GM10266 (cell line): ENCODE measurements around the gene CD300C.
"Not testable (repeated sequence)": the region's sequence is repeated elsewhere in the genome, so short reads cannot be mapped to it uniquely, and the experiment has no call there.

ENCODE experiments used
- DNase-seq: peaks from one replicate; pipeline ENCODE4 v3.0.0; 2012; ENCODE audit errors: extremely low spot score
- TF ChIP-seq, protein P1 (sequence below): IDR thresholded peaks from 2 replicates; pipeline ENCODE4 v1.5.1; 2012; ENCODE audit warnings: mild to moderate bottlenecking, low read depth; ENCODE audit not compliant: control insufficient read depth, insufficient read depth; ENCODE audit errors: missing control alignments

Gene CD300C

DNA sequence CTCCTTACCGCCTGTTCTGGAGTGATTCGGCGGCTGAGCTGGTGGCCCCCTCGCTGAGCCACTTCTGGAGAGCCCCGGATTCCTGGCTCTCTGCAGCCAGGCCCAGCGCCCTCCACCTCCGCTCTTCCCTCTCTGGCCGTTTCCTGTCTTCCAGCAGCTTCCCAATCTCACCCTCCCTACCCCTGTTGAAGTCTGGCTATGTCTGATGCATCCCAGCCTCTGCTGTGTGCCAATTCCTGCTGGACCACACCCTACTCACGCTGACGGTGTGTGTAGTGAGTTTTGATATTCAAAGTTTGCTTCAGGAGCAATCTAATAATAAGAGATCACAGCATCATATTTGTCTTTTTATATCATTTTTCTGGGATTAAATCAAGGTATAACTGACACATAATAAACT lies 36.7 kb upstream of the CD300C start:
- TF ChIP-seq, protein P1, sequence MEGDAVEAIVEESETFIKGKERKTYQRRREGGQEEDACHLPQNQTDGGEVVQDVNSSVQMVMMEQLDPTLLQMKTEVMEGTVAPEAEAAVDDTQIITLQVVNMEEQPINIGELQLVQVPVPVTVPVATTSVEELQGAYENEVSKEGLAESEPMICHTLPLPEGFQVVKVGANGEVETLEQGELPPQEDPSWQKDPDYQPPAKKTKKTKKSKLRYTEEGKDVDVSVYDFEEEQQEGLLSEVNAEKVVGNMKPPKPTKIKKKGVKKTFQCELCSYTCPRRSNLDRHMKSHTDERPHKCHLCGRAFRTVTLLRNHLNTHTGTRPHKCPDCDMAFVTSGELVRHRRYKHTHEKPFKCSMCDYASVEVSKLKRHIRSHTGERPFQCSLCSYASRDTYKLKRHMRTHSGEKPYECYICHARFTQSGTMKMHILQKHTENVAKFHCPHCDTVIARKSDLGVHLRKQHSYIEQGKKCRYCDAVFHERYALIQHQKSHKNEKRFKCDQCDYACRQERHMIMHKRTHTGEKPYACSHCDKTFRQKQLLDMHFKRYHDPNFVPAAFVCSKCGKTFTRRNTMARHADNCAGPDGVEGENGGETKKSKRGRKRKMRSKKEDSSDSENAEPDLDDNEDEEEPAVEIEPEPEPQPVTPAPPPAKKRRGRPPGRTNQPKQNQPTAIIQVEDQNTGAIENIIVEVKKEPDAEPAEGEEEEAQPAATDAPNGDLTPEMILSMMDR = no peak
- DNase-seq = no peak

DNA sequence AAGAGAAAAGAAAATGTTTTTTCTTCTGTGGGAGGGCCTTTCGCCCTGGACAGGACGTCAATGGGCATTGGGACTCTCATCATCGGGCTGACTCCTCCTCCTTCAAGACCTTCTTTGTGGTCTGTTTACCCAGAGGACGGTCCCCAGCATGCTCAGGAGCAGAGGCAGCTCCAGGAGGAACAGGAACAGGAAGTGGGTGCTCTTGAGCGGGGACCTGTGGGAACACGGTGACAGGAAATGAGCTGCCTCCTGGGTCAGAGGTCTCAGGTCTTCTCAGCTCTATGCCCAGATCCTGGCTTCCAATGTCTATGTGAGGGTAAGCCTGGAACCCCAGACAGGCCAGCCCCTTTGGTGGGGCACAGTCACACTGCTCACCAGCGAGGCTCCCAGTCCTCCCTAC lies 34.0 kb upstream of the CD300C start:
- DNase-seq = no peak
- TF ChIP-seq, protein P1 = no peak

DNA sequence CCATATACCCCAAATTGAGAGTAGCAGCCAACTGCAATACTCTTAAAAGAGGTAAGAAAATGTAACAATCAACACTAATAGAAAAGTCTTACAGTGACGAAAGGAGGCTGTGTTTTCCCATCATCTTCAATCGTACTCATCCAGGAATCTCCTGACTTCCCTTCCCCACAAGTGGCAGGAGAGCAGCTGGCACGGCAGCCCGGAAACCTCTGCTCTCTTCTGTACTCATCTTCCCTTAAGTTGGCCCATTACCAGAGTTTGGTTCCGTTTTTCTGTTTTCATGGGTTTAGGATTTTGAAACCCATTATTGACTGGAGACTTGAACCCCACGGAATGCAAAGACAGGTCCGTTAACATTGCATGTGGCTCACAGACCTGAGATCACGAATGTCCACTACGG lies 33.1 kb upstream of the CD300C start:
- TF ChIP-seq, protein P1 = no peak
- DNase-seq = no peak

DNA sequence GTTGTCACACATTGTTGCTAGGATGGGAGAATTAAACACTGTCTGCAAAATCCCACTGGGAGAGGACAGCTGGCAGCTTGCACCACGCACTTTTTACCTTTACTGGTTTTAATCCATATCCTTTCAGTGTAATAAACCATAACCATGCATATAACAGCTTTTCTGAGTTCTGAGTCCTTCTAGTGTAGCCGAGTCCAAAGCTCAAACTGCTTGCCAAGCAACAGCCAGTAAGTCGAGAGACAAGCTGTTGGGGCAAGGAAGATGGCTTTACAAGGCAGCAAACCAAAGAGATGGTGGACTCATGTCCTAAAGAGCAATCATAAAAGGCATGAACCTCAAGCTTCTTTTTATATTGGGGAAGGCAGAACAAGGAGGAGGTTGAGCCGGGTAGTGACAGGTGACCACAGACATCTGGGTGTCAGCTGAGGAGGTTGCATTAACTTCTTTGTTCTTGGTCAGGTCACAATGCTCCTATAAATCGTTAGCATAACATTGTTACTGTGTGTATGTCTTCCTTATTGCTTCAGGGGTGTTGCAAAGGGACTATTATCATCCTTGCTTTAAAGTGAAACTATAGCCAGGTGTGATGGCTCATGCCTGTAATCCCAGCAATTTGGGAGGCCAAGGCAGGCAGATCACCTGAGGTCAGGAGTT lies 28.7 kb upstream of the CD300C start:
- TF ChIP-seq, protein P1 = no peak
- DNase-seq = no peak

DNA sequence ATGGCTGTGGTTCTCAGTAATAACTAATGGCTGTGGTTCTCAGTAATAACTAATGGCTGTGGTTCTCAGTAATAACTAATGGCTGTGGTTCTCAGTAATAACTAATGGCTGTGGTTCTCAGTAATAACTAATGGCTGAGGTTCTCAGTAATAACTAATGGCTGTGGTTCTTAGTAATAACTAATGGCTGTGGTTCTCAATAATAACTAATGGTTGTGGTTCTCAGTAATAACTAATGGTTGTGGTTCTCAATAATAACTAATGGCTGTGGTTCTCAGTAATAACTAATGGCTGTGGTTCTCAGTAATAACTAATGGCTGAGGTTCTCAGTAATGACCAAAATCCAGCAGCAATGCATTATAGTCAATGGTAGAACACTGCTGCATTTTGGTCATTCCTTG lies 27.7 kb upstream of the CD300C start:
- not testable (repeated sequence) for DNase-seq

DNA sequence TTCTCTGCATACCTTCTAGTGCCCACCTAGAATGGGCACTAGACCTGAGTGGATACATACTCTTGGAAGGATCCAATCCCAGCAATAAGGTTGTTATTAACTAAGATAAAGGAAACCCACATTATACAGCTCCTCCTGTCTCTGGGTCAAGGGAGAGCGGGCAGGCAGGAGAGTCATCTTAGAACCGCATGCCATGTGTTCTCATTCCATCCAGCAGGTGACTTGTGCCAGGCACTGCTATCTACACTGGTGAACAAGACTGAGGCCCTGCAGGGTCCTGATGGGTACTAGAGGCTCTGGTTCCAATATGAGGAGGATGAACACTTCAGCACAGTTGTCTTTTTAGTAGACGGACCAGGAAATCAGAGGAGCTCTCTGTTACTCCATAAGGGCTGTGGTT lies 27.3 kb upstream of the CD300C start:
- DNase-seq = no peak
- TF ChIP-seq, protein P1 = no peak

DNA sequence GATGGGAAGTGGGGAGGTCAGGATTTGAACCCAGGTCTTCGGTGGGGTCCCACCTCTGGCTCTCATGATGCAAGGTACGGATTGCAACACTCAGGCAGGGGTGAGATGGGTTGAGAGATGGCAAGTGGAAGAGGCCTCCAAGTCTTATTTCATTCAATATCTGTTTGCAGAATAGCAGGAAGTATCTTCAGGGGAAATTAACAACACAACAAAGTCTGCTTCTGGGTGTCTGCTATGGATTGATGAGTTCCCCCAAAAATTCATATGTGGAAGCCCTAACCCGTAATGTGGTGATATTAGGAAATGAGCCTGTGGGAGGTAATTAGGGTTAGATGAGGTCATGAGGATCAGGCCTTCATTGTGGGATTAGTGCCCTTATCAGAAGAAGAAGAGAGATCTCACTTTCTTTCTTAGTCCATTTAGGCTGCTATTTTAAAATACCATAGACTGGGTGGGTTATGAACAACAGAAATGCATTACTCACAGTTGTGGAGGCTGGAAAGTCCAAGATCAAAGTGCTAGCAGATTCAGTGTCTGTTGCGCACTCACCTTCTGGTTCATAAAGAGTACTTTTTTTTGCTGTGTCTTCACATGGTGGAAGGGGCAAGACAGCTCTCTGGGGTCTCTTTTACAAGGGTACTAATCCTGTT lies 25.8 kb upstream of the CD300C start:
- TF ChIP-seq, protein P1 = no peak

More for the DNA sequence above, 25.8 kb upstream of the CD300C start:
- DNase-seq = no peak
